HG03460 (cell line): ENCODE measurements around the gene GREM1.

Source experiments
- ATAC-seq: cut with Tn5 transposase; IDR thresholded peaks from one replicate; pipeline ENCODE4 v1.9.1; 2021; ENCODE audit not compliant: unreplicated experiment

Gene GREM1

GRCh38 chr15:32717426-32718226 lies at the start of gene GREM1:
Gene GREM1, plus strand, starts transcription at chr15:32718004. Its CDS starts 12,687 bp downstream, at chr15:32730691.
- ATAC-seq: no peak

GRCh38 chr15:32668942-32669341 lies 48.9 kb upstream of the GREM1 start:
- ATAC-seq: no peak

- no peak for ATAC-seq
Measured at GRCh38 chr15:32669896-32670611, 47.8 kb upstream of the GREM1 start.

- ATAC-seq: no peak
Measured at GRCh38 chr15:32670623-32671022, 47.2 kb upstream of the GREM1 start.

- no peak for ATAC-seq
Measured at GRCh38 chr15:32671339-32672325, 46.2 kb upstream of the GREM1 start.

- ATAC-seq: no peak
Measured at GRCh38 chr15:32674681-32675080, 43.1 kb upstream of the GREM1 start.

GRCh38 chr15:32675466-32675865 lies 42.3 kb upstream of the GREM1 start:
- no peak for ATAC-seq

- ATAC-seq: no peak
Measured at GRCh38 chr15:32676169-32676568, 41.6 kb upstream of the GREM1 start.

- no peak for ATAC-seq
Measured at GRCh38 chr15:32677238-32677750, 40.5 kb upstream of the GREM1 start.

- ATAC-seq: no peak
Measured at GRCh38 chr15:32679298-32679690, 38.5 kb upstream of the GREM1 start.

GRCh38 chr15:32682569-32682968 lies 35.2 kb upstream of the GREM1 start:
- no peak for ATAC-seq

GRCh38 chr15:32682977-32683630 lies 34.7 kb upstream of the GREM1 start:
- ATAC-seq: no peak

- ATAC-seq: no peak
Measured at GRCh38 chr15:32683906-32684584, 33.8 kb upstream of the GREM1 start.

GRCh38 chr15:32685576-32685975 lies 32.2 kb upstream of the GREM1 start:
- ATAC-seq: no peak

- no peak for ATAC-seq
Measured at GRCh38 chr15:32687556-32687955, 30.2 kb upstream of the GREM1 start.

- ATAC-seq: no peak
Measured at GRCh38 chr15:32688151-32688639, 29.6 kb upstream of the GREM1 start.

GRCh38 chr15:32690941-32691688 lies 26.7 kb upstream of the GREM1 start:
- no peak for ATAC-seq

- no peak for ATAC-seq
Measured at GRCh38 chr15:32691689-32692038, 26.1 kb upstream of the GREM1 start.

GRCh38 chr15:32692286-32692685 lies 25.5 kb upstream of the GREM1 start:
- ATAC-seq: no peak
